Activated CD8-positive, alpha-beta memory T cell treated with anti-CD3 and anti-CD28 coated beads, Interleukin-2, amount 10 ng/mL, durations not matched to agents 7 days and 5 days (primary cell): ENCODE measurements around the gene ETV6. TPM values are rescaled to one million over a fixed set of nuclear protein-coding genes. Genes with fewer than 3 reads are reported as not detected.

ENCODE experiments used
- ATAC-seq: fragments of 150-1000 bp; cut with Tn5 transposase; one replicate; pipeline ENCODE4 v1.10.0; 2021; ENCODE audit warnings: moderate library complexity
- CTCF ChIA-PET: fragments of 350-600 bp; sonication (Branson Sonifier 250); formaldehyde crosslinking; loops from one replicate; lab custom pipeline; 2021; ENCODE audit warnings: antibody characterized with exemption; lab: Charles Lee
- DNase-seq: peaks from one replicate; pipeline ENCODE4 v3.0.0-alpha.2; 2020
- H3K27ac Mint-ChIP-seq: one replicate; pipeline ENCODE4 v1.8.0; 2021; ENCODE audit warnings: mild to moderate bottlenecking, mixed read lengths
- H3K27me3 Mint-ChIP-seq: one replicate; pipeline ENCODE4 v1.8.0; 2021; ENCODE audit warnings: mixed read lengths
- H3K36me3 Mint-ChIP-seq: one replicate; pipeline ENCODE4 v1.8.0; 2021; ENCODE audit warnings: mild to moderate bottlenecking, mixed read lengths
- H3K4me1 Mint-ChIP-seq: one replicate; pipeline ENCODE4 v1.8.0; 2021; ENCODE audit warnings: mixed read lengths
- H3K4me3 Mint-ChIP-seq: one replicate; pipeline ENCODE4 v1.8.0; 2021; ENCODE audit warnings: mild to moderate bottlenecking, moderate library complexity, mixed read lengths
- H3K9me3 Mint-ChIP-seq: one replicate; pipeline ENCODE4 v1.8.0; 2022; ENCODE audit warnings: low read depth, mixed read lengths
- total RNA-seq, 2 experiments: library from RNA; stranded (reverse); gene quantifications; one replicate each; pipeline ENCODE4 v1.2.3, GENCODE V29; 2021

ETV6 gene
- total RNA-seq, 2 experiments from 2014 or later: 29.4 to 32.6 TPM

GRCh38 chr12:11820476-11820875, 171.0 kb downstream of the ETV6 start:
- Mint-ChIP-seq H3K36me3 (peaks cover 9% of the 10 kb centered on the region), H3K27me3 (no peaks in the 10 kb centered on the region), H3K4me3 (no peak overlapping the region), H3K27ac (no peak overlapping the region), H3K9me3 (no peaks in the 10 kb centered on the region), H3K4me1 (peaks cover 12% of the 10 kb centered on the region)
- DNase-seq: no peak
- ATAC-seq: no peak
- CTCF ChIA-PET: no interaction called here

GRCh38 chr12:11821386-11822080, 172.1 kb downstream of the ETV6 start:
- Mint-ChIP-seq H3K27ac (no peak overlapping the region), H3K27me3 (no peaks in the 10 kb centered on the region), H3K4me1 (peaks cover 12% of the 10 kb centered on the region), H3K4me3 (no peak overlapping the region), H3K36me3 (peaks cover 10% of the 10 kb centered on the region), H3K9me3 (no peaks in the 10 kb centered on the region)
- DNase-seq (no peak), ATAC-seq (no peak)
- CTCF ChIA-PET: interaction anchor here (1.0 kb wide), 1 partner anchor 24 kb away, joined by 3 read pairs; no protein-coding TSS in a partner anchor

GRCh38 chr12:11822081-11822834, 172.8 kb downstream of the ETV6 start:
- no peak overlapping the region for H3K4me3 Mint-ChIP-seq
- H3K4me1 Mint-ChIP-seq: peaks cover 12% of the 10 kb centered on the region
- ATAC-seq (no peak), DNase-seq (no peak)
- no peaks in the 10 kb centered on the region for H3K9me3 Mint-ChIP-seq
- peaks cover 11% of the 10 kb centered on the region for H3K36me3 Mint-ChIP-seq
- H3K27me3 Mint-ChIP-seq: no peaks in the 10 kb centered on the region
- H3K27ac Mint-ChIP-seq: no peak overlapping the region
- CTCF ChIA-PET: interaction anchor here (1.0 kb wide), 1 partner anchor 25 kb away, joined by 3 read pairs; no protein-coding TSS in a partner anchor

GRCh38 chr12:11823043-11823442, 173.6 kb downstream of the ETV6 start:
- CTCF ChIA-PET: no interaction called here
- Mint-ChIP-seq H3K4me3 (no peak overlapping the region), H3K4me1 (peaks cover 12% of the 10 kb centered on the region), H3K27me3 (no peaks in the 10 kb centered on the region), H3K9me3 (no peaks in the 10 kb centered on the region), H3K27ac (no peak overlapping the region), H3K36me3 (peaks cover 11% of the 10 kb centered on the region)
- ATAC-seq: no peak
- no peak for DNase-seq

GRCh38 chr12:11823593-11823992, 174.1 kb downstream of the ETV6 start:
- peaks cover 11% of the 10 kb centered on the region for H3K36me3 Mint-ChIP-seq
- no peaks in the 10 kb centered on the region for H3K9me3 Mint-ChIP-seq
- no peak overlapping the region for H3K4me3 Mint-ChIP-seq
- CTCF ChIA-PET: no interaction called here
- H3K27me3 Mint-ChIP-seq: no peaks in the 10 kb centered on the region
- no peak for ATAC-seq
- H3K4me1 Mint-ChIP-seq: peaks cover 12% of the 10 kb centered on the region
- no peak overlapping the region for H3K27ac Mint-ChIP-seq
- no peak for DNase-seq

- Mint-ChIP-seq H3K4me3 (no peak overlapping the region), H3K4me1 (peaks cover 12% of the 10 kb centered on the region), H3K27me3 (no peaks in the 10 kb centered on the region), H3K9me3 (no peaks in the 10 kb centered on the region), H3K36me3 (peaks cover 11% of the 10 kb centered on the region), H3K27ac (no peak overlapping the region)
- CTCF ChIA-PET: no interaction called here
- DNase-seq: no peak
- no peak for ATAC-seq
Observed at GRCh38 chr12:11824069-11824468, 174.6 kb downstream of the ETV6 start.

- Mint-ChIP-seq H3K27me3 (no peaks in the 10 kb centered on the region), H3K4me1 (peaks cover 12% of the 10 kb centered on the region), H3K9me3 (no peaks in the 10 kb centered on the region), H3K4me3 (no peak overlapping the region), H3K27ac (no peak overlapping the region), H3K36me3 (peaks cover 11% of the 10 kb centered on the region)
- no peak for ATAC-seq
- no peak for DNase-seq
- CTCF ChIA-PET: no interaction called here
Observed at GRCh38 chr12:11824736-11825135, 175.3 kb downstream of the ETV6 start.

GRCh38 chr12:11825278-11825677, 175.8 kb downstream of the ETV6 start:
- Mint-ChIP-seq H3K27me3 (no peaks in the 10 kb centered on the region), H3K9me3 (no peaks in the 10 kb centered on the region), H3K4me3 (no peak overlapping the region), H3K4me1 (peaks cover 12% of the 10 kb centered on the region), H3K36me3 (peaks cover 11% of the 10 kb centered on the region), H3K27ac (no peak overlapping the region)
- no peak for ATAC-seq
- DNase-seq: no peak
- CTCF ChIA-PET: no interaction called here

- no peak overlapping the region for H3K4me3 Mint-ChIP-seq
- H3K4me1 Mint-ChIP-seq: peaks cover 12% of the 10 kb centered on the region
- CTCF ChIA-PET: no interaction called here
- no peaks in the 10 kb centered on the region for H3K9me3 Mint-ChIP-seq
- H3K36me3 Mint-ChIP-seq: peaks cover 9% of the 10 kb centered on the region
- no peak overlapping the region for H3K27ac Mint-ChIP-seq
- DNase-seq (no peak), ATAC-seq (no peak)
- H3K27me3 Mint-ChIP-seq: no peaks in the 10 kb centered on the region
Observed at GRCh38 chr12:11826574-11826973, 177.1 kb downstream of the ETV6 start.

GRCh38 chr12:11827091-11828061, 177.9 kb downstream of the ETV6 start:
- Mint-ChIP-seq H3K27me3 (no peaks in the 10 kb centered on the region), H3K9me3 (no peaks in the 10 kb centered on the region), H3K36me3 (peaks cover 4% of the 10 kb centered on the region), H3K27ac (no peak overlapping the region), H3K4me1 (peaks cover 5% of the 10 kb centered on the region), H3K4me3 (no peak overlapping the region)
- DNase-seq: no peak
- no peak for ATAC-seq
- CTCF ChIA-PET: no interaction called here

- no peak overlapping the region for H3K27ac Mint-ChIP-seq
Observed at GRCh38 chr12:11829764-11830194, 180.3 kb downstream of the ETV6 start.

GRCh38 chr12:11830307-11830801, 180.9 kb downstream of the ETV6 start:
- CTCF ChIA-PET: no interaction called here
- Mint-ChIP-seq H3K27ac (no peak overlapping the region), H3K36me3 (peaks cover 5% of the 10 kb centered on the region), H3K4me1 (peaks cover 16% of the 10 kb centered on the region), H3K9me3 (no peaks in the 10 kb centered on the region), H3K4me3 (no peak overlapping the region), H3K27me3 (no peaks in the 10 kb centered on the region)
- DNase-seq (no peak), ATAC-seq (no peak)

More at GRCh38 chr12:11829764-11830194, 180.3 kb downstream of the ETV6 start:
- Mint-ChIP-seq H3K36me3 (peaks cover 6% of the 10 kb centered on the region), H3K4me3 (no peak overlapping the region), H3K4me1 (peaks cover 12% of the 10 kb centered on the region), H3K9me3 (no peaks in the 10 kb centered on the region), H3K27me3 (no peaks in the 10 kb centered on the region)
- CTCF ChIA-PET: no interaction called here
- DNase-seq: no peak
- no peak for ATAC-seq

GRCh38 chr12:11832093-11832492, 182.6 kb downstream of the ETV6 start:
- ATAC-seq: no peak
- H3K4me1 Mint-ChIP-seq: peaks cover 31% of the 10 kb centered on the region
- H3K36me3 Mint-ChIP-seq: peaks cover 2% of the 10 kb centered on the region
- no peaks in the 10 kb centered on the region for H3K9me3 Mint-ChIP-seq
- no peak overlapping the region for H3K27ac Mint-ChIP-seq
- no peaks in the 10 kb centered on the region for H3K27me3 Mint-ChIP-seq
- CTCF ChIA-PET: no interaction called here
- DNase-seq: no peak
- no peak overlapping the region for H3K4me3 Mint-ChIP-seq
